PC-3 (cell line): Measurements from ENCODE around the gene SUCNR1.

Experiments used
- CTCF ChIP-seq: fragments of 300-600 bp; sonication (generic); conservative IDR thresholded peaks from 2 replicates; pipeline ENCODE4 v1.5.1; 2017; ENCODE audit warnings: antibody characterized with exemption, low read depth, mild to moderate bottlenecking, low read length
- EZH2phosphoT487 ChIP-seq: fragments of 300-600 bp; sonication (generic); IDR thresholded peaks from 2 replicates; pipeline ENCODE4 v1.6.1; 2018; ENCODE audit warnings: mild to moderate bottlenecking, antibody characterized with exemption, low read length, borderline replicate concordance

- TF ChIP-seq CTCF (no peak), EZH2phosphoT487 (no peak)
Measured at GRCh38 chr3:151839313-151839631, 34.2 kb upstream of the SUCNR1 start.
